ENCODE results near the gene SETBP1.

The SETBP1 gene

GRCh38 chr18:44680273-44681075 is at the start of gene SETBP1:
SETBP1 (plus strand) TSS chr18:44680888; CDS start chr18:44701347, 20,459 bp downstream.
- peak; percentile 84 for DNase-seq (ENCODE audit: low spot score)

- DNase-seq (ENCODE audit: low spot score), result no peak
These were observed 48.1 kb upstream of the SETBP1 start for GRCh38 chr18:44632469-44633145.

GRCh38 chr18:44635546-44635945 is 45.1 kb upstream of the SETBP1 start:
- no peak for DNase-seq (ENCODE audit: low spot score)

GRCh38 chr18:44636241-44636640 is 44.4 kb upstream of the SETBP1 start:
- DNase-seq (ENCODE audit: low spot score), result no peak

GRCh38 chr18:44637210-44638033 is 43.3 kb upstream of the SETBP1 start:
- no peak for DNase-seq (ENCODE audit: low spot score)

GRCh38 chr18:44638034-44638540 is 42.6 kb upstream of the SETBP1 start:
- no peak for DNase-seq (ENCODE audit: low spot score)

GRCh38 chr18:44638811-44639210 is 41.9 kb upstream of the SETBP1 start:
- no peak for DNase-seq (ENCODE audit: low spot score)

- DNase-seq (ENCODE audit: low spot score), result no peak
These were observed 37.7 kb upstream of the SETBP1 start for GRCh38 chr18:44643004-44643403.

- DNase-seq (ENCODE audit: low spot score), result no peak
These were observed 29.2 kb upstream of the SETBP1 start for GRCh38 chr18:44651478-44651877.

GRCh38 chr18:44651918-44652572 is 28.6 kb upstream of the SETBP1 start:
- no peak for DNase-seq (ENCODE audit: low spot score)

- no peak for DNase-seq (ENCODE audit: low spot score)
These were observed 28.0 kb upstream of the SETBP1 start for GRCh38 chr18:44652722-44653121.

GRCh38 chr18:44654573-44654972 is 26.1 kb upstream of the SETBP1 start:
- no peak for DNase-seq (ENCODE audit: low spot score)

GRCh38 chr18:44655435-44655834 is 25.3 kb upstream of the SETBP1 start:
- DNase-seq (ENCODE audit: low spot score), result no peak

GRCh38 chr18:44659771-44660170 is 20.9 kb upstream of the SETBP1 start:
- no peak for DNase-seq (ENCODE audit: low spot score)

GRCh38 chr18:44668270-44668975 is 12.3 kb upstream of the SETBP1 start:
- no peak for DNase-seq (ENCODE audit: low spot score)

GRCh38 chr18:44671914-44672313 is 8.8 kb upstream of the SETBP1 start:
- no peak for DNase-seq (ENCODE audit: low spot score)

- DNase-seq (ENCODE audit: low spot score), result no peak
These were observed 8.2 kb upstream of the SETBP1 start for GRCh38 chr18:44672506-44672905.

- DNase-seq (ENCODE audit: low spot score), result no peak
These were observed 7.3 kb upstream of the SETBP1 start for GRCh38 chr18:44673256-44673880.

- no peak for DNase-seq (ENCODE audit: low spot score)
These were observed 2.8 kb upstream of the SETBP1 start for GRCh38 chr18:44677933-44678332.

- DNase-seq (ENCODE audit: low spot score), result no peak
These were observed 2.0 kb upstream of the SETBP1 start for GRCh38 chr18:44678725-44679055.
